Fibroblast of villous mesenchyme (primary cell): ENCODE data around the gene EIF1B. TPM values are rescaled to one million over a fixed set of nuclear protein-coding genes. Genes with fewer than 3 reads are reported as not detected.

Source experiments
- DNase-seq: peaks from one replicate; pipeline ENCODE4 v3.0.0-alpha.2; 2010; ENCODE audit warnings: low read depth
- H3K4me3 ChIP-seq: 2 replicates; pipeline ENCODE4 v1.5.1; 2011; ENCODE audit warnings: low read depth, mild to moderate bottlenecking, low read length
- CTCF ChIP-seq: IDR thresholded peaks from 2 replicates; pipeline ENCODE4 v1.5.1; 2012; ENCODE audit warnings: low read depth, mild to moderate bottlenecking, low read length; ENCODE audit not compliant: insufficient read depth
- total RNA-seq: library from RNA; depleted of rRNA; stranded (reverse); fragments of >200 nt; gene quantifications from 2 replicates; pipeline ENCODE4 v1.2.3, GENCODE V29; 2012

EIF1B gene
- total RNA-seq, 1 donor = 19.0 TPM

GRCh38 chr3:40339871-40340270, 30.4 kb downstream of the EIF1B start:
- DNase-seq = no peak
- no peak for TF ChIP-seq CTCF
- H3K4me3 ChIP-seq = no peak overlapping the region

GRCh38 chr3:40340541-40341170, 31.1 kb downstream of the EIF1B start:
- DNase-seq = no peak

GRCh38 chr3:40341671-40342070, 32.2 kb downstream of the EIF1B start:
- no peak for TF ChIP-seq CTCF
- H3K4me3 ChIP-seq = no peak overlapping the region
- no peak for DNase-seq

More at GRCh38 chr3:40340541-40341170, 31.1 kb downstream of the EIF1B start:
- TF ChIP-seq CTCF = no peak
- H3K4me3 ChIP-seq = no peak overlapping the region

- DNase-seq = no peak
- H3K4me3 ChIP-seq = no peak overlapping the region
- TF ChIP-seq CTCF = no peak
These were observed 41.0 kb downstream of the EIF1B start for GRCh38 chr3:40350529-40350928.

GRCh38 chr3:40355410-40355809, 45.9 kb downstream of the EIF1B start:
- no peak overlapping the region for H3K4me3 ChIP-seq
- no peak for DNase-seq
- TF ChIP-seq CTCF = no peak

GRCh38 chr3:40358454-40358853, 48.9 kb downstream of the EIF1B start:
- TF ChIP-seq CTCF = no peak
- H3K4me3 ChIP-seq = no peak overlapping the region
- DNase-seq = no peak

Other genes with a start within 250 kb of the EIF1B start
- gene ENTPD3, start 77.5 kb downstream of the EIF1B start, total RNA-seq = under 0.01 TPM in 1 of 2 replicates, not detected in the other
- gene RPL14, start 147.6 kb downstream of the EIF1B start, total RNA-seq = 156 and 209 TPM in 2 replicates
- gene ZNF619, start 167.4 kb downstream of the EIF1B start, total RNA-seq = 3.9 and 5.2 TPM in 2 replicates
- 0.86 and 0.97 TPM in 2 replicates for gene ZNF620, start 196.3 kb downstream of the EIF1B start, total RNA-seq
- 18.0 and 19.0 TPM in 2 replicates for gene ZNF621, start 215.3 kb downstream of the EIF1B start, total RNA-seq